Measurements from ENCODE around the gene MSH4.

MSH4 gene

GRCh38 chr1:75855734-75856133 lies 59.1 kb downstream of the MSH4 start:
- H3K9me3 ChIP-seq (ENCODE audit: control insufficient read depth, insufficient read depth, low read length) = no peaks in the 10 kb centered on the region
- no peak overlapping the region for H3K4me2 ChIP-seq (ENCODE audit: low read length)
- no peaks in the 10 kb centered on the region for H3K4me1 ChIP-seq (ENCODE audit: control insufficient read depth, low read length)
- H3K36me3 ChIP-seq (ENCODE audit: control insufficient read depth, low read length) = no peaks in the 10 kb centered on the region
- no peaks in the 10 kb centered on the region for H4K20me1 ChIP-seq (ENCODE audit: control insufficient read depth, insufficient read depth, low read depth, low read length)
- H3K9me2 ChIP-seq (replicated peaks; ENCODE audit: control insufficient read depth, low read length) = no peaks in the 10 kb centered on the region
- no peak overlapping the region for H3K27ac ChIP-seq (ENCODE audit: low read depth, low read length)
- H3F3A ChIP-seq (ENCODE audit: control insufficient read depth, insufficient read depth) = no peaks in the 10 kb centered on the region
- no peak for TF ChIP-seq EZH2phosphoT487 (IDR thresholded peaks at IDR 0.05; ENCODE audit: borderline replicate concordance, low read length)
- no peak for TF ChIP-seq CTCF (IDR thresholded peaks at IDR 0.05; ENCODE audit: low read depth, low read length, poor library complexity, severe bottlenecking)
- no peaks in the 10 kb centered on the region for H3K79me2 ChIP-seq (ENCODE audit: control insufficient read depth, low read length)
- H3K27me3 ChIP-seq (ENCODE audit: control insufficient read depth, low read length) = no peaks in the 10 kb centered on the region
- H3K4me3 ChIP-seq (ENCODE audit: low read length) = no peak overlapping the region

- Histone ChIP-seq H3K36me3 (ENCODE audit: control insufficient read depth, low read length) (no peaks in the 10 kb centered on the region), H3K79me2 (ENCODE audit: control insufficient read depth, low read length) (no peaks in the 10 kb centered on the region), H3K4me2 (ENCODE audit: low read length) (no peak overlapping the region), H3K4me3 (ENCODE audit: low read length) (no peak overlapping the region), H3K4me1 (ENCODE audit: control insufficient read depth, low read length) (no peaks in the 10 kb centered on the region), H3F3A (ENCODE audit: control insufficient read depth, insufficient read depth) (no peaks in the 10 kb centered on the region), H3K9me2 (replicated peaks; ENCODE audit: control insufficient read depth, low read length) (no peaks in the 10 kb centered on the region), H3K27me3 (ENCODE audit: control insufficient read depth, low read length) (no peaks in the 10 kb centered on the region), H3K9me3 (ENCODE audit: control insufficient read depth, insufficient read depth, low read length) (no peaks in the 10 kb centered on the region), H4K20me1 (ENCODE audit: control insufficient read depth, insufficient read depth, low read depth, low read length) (no peaks in the 10 kb centered on the region), H3K27ac (ENCODE audit: low read depth, low read length) (no peak overlapping the region)
- no peak for TF ChIP-seq EZH2phosphoT487 (IDR thresholded peaks at IDR 0.05; ENCODE audit: borderline replicate concordance, low read length)
- TF ChIP-seq CTCF (IDR thresholded peaks at IDR 0.05; ENCODE audit: low read depth, low read length, poor library complexity, severe bottlenecking) = no peak
Measured at GRCh38 chr1:75861831-75862230, 65.1 kb downstream of the MSH4 start.

GRCh38 chr1:75870951-75871350 lies 74.3 kb downstream of the MSH4 start:
- H3K9me2 ChIP-seq (replicated peaks; ENCODE audit: control insufficient read depth, low read length) = no peaks in the 10 kb centered on the region
- H3K27me3 ChIP-seq (ENCODE audit: control insufficient read depth, low read length) = no peaks in the 10 kb centered on the region
- no peaks in the 10 kb centered on the region for H3K4me1 ChIP-seq (ENCODE audit: control insufficient read depth, low read length)
- H3K79me2 ChIP-seq (ENCODE audit: control insufficient read depth, low read length) = no peaks in the 10 kb centered on the region
- no peak overlapping the region for H3K4me3 ChIP-seq (ENCODE audit: low read length)
- H3K36me3 ChIP-seq (ENCODE audit: control insufficient read depth, low read length) = no peaks in the 10 kb centered on the region
- no peaks in the 10 kb centered on the region for H4K20me1 ChIP-seq (ENCODE audit: control insufficient read depth, insufficient read depth, low read depth, low read length)
- peaks cover 6% of the 10 kb centered on the region; the same call in 1 of the 2 replicates for H3K9me3 ChIP-seq (ENCODE audit: control insufficient read depth, insufficient read depth, low read length)
- H3K27ac ChIP-seq (ENCODE audit: low read depth, low read length) = no peak overlapping the region
- H3K4me2 ChIP-seq (ENCODE audit: low read length) = no peak overlapping the region
- H3F3A ChIP-seq (ENCODE audit: control insufficient read depth, insufficient read depth) = no peaks in the 10 kb centered on the region
- no peak for TF ChIP-seq CTCF (IDR thresholded peaks at IDR 0.05; ENCODE audit: low read depth, low read length, poor library complexity, severe bottlenecking)
- no peak for TF ChIP-seq EZH2phosphoT487 (IDR thresholded peaks at IDR 0.05; ENCODE audit: borderline replicate concordance, low read length)

- H3F3A ChIP-seq (ENCODE audit: control insufficient read depth, insufficient read depth) = no peaks in the 10 kb centered on the region
- TF ChIP-seq CTCF (IDR thresholded peaks at IDR 0.05; ENCODE audit: low read depth, low read length, poor library complexity, severe bottlenecking) (no peak), EZH2phosphoT487 (IDR thresholded peaks at IDR 0.05; ENCODE audit: borderline replicate concordance, low read length) (no peak)
- no peaks in the 10 kb centered on the region for H3K9me3 ChIP-seq (ENCODE audit: control insufficient read depth, insufficient read depth, low read length)
- no peak overlapping the region for H3K4me2 ChIP-seq (ENCODE audit: low read length)
- H4K20me1 ChIP-seq (ENCODE audit: control insufficient read depth, insufficient read depth, low read depth, low read length) = no peaks in the 10 kb centered on the region
- H3K27ac ChIP-seq (ENCODE audit: low read depth, low read length) = no peak overlapping the region
- H3K36me3 ChIP-seq (ENCODE audit: control insufficient read depth, low read length) = no peaks in the 10 kb centered on the region
- H3K79me2 ChIP-seq (ENCODE audit: control insufficient read depth, low read length) = no peaks in the 10 kb centered on the region
- H3K4me3 ChIP-seq (ENCODE audit: low read length) = no peak overlapping the region
- no peaks in the 10 kb centered on the region for H3K9me2 ChIP-seq (replicated peaks; ENCODE audit: control insufficient read depth, low read length)
- H3K4me1 ChIP-seq (ENCODE audit: control insufficient read depth, low read length) = no peaks in the 10 kb centered on the region
- H3K27me3 ChIP-seq (ENCODE audit: control insufficient read depth, low read length) = no peaks in the 10 kb centered on the region
Measured at GRCh38 chr1:75879985-75880384, 83.3 kb downstream of the MSH4 start.

Data from DOHH2 (cell line).